Hepatocyte (in vitro differentiated cells): ENCODE results near the gene PTPRE.

Experiments
- CTCF ChIP-seq: fragments of 200-600 bp; sonication (generic); IDR thresholded peaks from 2 replicates; pipeline ENCODE4 v1.5.1; 2016; ENCODE audit warnings: antibody characterized with exemption, mild to moderate bottlenecking; ENCODE audit not compliant: poor library complexity
- EZH2 ChIP-seq: fragments of 200-600 bp; sonication (generic); IDR thresholded peaks from 2 replicates; pipeline ENCODE4 v1.6.1; 2016; ENCODE audit warnings: antibody characterized with exemption, mild to moderate bottlenecking, borderline replicate concordance
- EZH2phosphoT487 ChIP-seq: fragments of 200-600 bp; sonication (generic); IDR thresholded peaks from one replicate; pipeline ENCODE4 v1.6.1; 2018; ENCODE audit warnings: antibody characterized with exemption, mild to moderate bottlenecking, low read depth, moderate library complexity; ENCODE audit not compliant: unreplicated experiment, severe bottlenecking

GRCh38 chr10:128028508-128029289 is 121.8 kb downstream of the PTPRE start:
- TF ChIP-seq CTCF, result no peak
- TF ChIP-seq EZH2, result no peak
- no peak for TF ChIP-seq EZH2phosphoT487
